ENCODE measurements around the gene ANKDD1A.

The ANKDD1A gene

GRCh38 chr15:64979252-64979710, 67.6 kb downstream of the ANKDD1A start:
- DNase-seq: peak; percentile 85

- no peak for DNase-seq
These were observed 70.2 kb downstream of the ANKDD1A start for GRCh38 chr15:64981812-64982431.

GRCh38 chr15:64982472-64982871, 70.8 kb downstream of the ANKDD1A start:
- DNase-seq: no peak

- no peak for DNase-seq
These were observed 73.8 kb downstream of the ANKDD1A start for GRCh38 chr15:64985366-64986033.

GRCh38 chr15:64987136-64987535, 75.4 kb downstream of the ANKDD1A start:
- DNase-seq: no peak

GRCh38 chr15:64989416-64990167, 77.9 kb downstream of the ANKDD1A start, which contains the start of gene SPG21:
Gene SPG21 (minus strand): TSS chr15:64989914. CDS start chr15:64983569, 6,345 bp downstream.
- DNase-seq: peak; percentile 79

- DNase-seq: no peak
These were observed 78.4 kb downstream of the ANKDD1A start for GRCh38 chr15:64990168-64990470.

- DNase-seq: no peak
These were observed 79.9 kb downstream of the ANKDD1A start for GRCh38 chr15:64991536-64992135.

- DNase-seq: no peak
These were observed 81.6 kb downstream of the ANKDD1A start for GRCh38 chr15:64993290-64993689.

GRCh38 chr15:64997066-64997465, 85.4 kb downstream of the ANKDD1A start:
- no peak for DNase-seq

- no peak for DNase-seq
These were observed 86.2 kb downstream of the ANKDD1A start for GRCh38 chr15:64997745-64998375.

- no peak for DNase-seq
These were observed 93.3 kb downstream of the ANKDD1A start for GRCh38 chr15:65004993-65005392.

- DNase-seq: no peak
These were observed 95.2 kb downstream of the ANKDD1A start for GRCh38 chr15:65006876-65007275.

Measured in NCI-H2227 treated with DMSO at 0.1 percent for 48 hours (cell line).